NCI-H2081 (cell line): ENCODE results near the gene RIPOR1.
A peak's percentile ranks its signal among the peaks of the same experiment; 100 is the strongest.
"Not testable (repeated sequence)": the region's sequence is repeated elsewhere in the genome, so short reads cannot be mapped to it uniquely, and the experiment has no call there.

Experiments
- DNase-seq, 2 experiments: peaks; one replicate each; lab custom pipeline; 2025; lab: John Stamatoyannopoulos, UW

RIPOR1 gene

DNA sequence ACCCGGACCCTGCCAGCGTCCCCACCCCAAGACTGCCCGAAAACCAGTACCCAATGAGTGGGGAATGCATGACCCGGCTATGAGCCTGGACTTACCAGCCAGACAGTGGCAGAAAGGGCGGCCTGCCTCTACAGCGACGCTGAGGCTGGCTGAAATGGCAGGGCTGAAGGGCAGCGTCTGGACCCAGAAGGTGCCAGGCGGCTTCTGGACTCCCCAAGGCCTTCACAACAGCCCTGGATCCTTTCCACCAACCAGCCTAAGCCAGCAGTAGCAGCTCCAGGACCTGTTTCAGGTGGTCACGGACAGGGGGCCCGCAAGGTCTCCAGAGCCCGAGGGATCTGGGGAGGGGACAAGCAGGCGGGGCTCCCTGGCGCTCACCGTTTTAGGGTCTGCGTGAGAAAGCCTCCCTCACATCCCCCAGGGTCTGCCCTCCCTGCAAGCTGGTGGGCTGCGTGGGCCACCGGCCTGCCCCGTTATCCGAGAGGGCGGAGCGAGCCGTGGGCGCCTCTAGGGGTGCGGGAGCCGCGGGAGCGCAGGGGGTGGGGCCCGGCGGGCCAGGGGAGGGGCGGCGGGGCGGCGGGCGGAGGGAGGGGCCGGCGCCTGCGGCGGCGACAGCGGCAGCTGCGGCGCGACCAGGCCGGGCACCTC, at the start of gene RIPOR1:
Gene RIPOR1, plus strand, starts transcription at position 608 of the 648 bp plus-strand sequence. CDS start 9,618 bp downstream, outside the sequence.
- peak in 1 of 2 experiments; percentile 40 for DNase-seq

- DNase-seq, result peak; percentile 93 to 95
Measured at GRCh38 chr16:67480833-67481560, 47.6 kb upstream of the RIPOR1 start, which contains the start of gene ATP6V0D1. Gene ATP6V0D1 (minus strand): TSS chr16:67481157. CDS start chr16:67481086, 71 bp downstream.

DNA sequence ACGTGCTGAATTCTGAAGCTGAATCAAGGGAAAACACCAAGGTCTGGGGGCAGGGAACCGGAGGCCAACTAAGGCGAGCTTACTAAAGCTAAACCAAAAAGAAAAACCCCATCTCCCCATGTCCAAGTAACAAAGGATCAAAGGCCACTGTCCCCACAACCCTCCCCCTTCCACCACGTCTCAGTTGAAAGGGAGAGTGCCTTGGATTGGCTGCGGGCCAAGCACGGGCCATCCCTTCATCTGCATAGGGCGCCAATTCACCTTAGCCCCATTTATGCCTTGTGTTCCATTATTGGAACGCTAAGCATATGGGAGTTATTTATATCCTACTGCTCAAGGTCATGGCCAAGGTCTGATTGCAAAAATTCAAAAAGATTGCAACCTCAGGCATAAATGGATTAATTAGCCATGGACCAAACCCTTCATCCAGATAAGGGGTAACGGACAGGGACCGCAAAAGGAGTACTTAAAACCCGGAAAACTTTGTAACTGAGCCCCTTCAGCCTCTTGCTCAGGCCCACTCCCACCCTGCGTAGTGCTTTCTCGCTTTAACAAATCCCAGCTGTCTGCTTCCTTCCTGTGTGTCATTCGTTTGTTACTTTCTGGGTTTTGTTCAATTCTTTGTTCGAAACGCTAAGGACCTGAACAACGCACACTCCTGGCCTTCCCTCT, 46.9 kb upstream of the RIPOR1 start:
- DNase-seq, result peak; percentile 13 to 31

DNA sequence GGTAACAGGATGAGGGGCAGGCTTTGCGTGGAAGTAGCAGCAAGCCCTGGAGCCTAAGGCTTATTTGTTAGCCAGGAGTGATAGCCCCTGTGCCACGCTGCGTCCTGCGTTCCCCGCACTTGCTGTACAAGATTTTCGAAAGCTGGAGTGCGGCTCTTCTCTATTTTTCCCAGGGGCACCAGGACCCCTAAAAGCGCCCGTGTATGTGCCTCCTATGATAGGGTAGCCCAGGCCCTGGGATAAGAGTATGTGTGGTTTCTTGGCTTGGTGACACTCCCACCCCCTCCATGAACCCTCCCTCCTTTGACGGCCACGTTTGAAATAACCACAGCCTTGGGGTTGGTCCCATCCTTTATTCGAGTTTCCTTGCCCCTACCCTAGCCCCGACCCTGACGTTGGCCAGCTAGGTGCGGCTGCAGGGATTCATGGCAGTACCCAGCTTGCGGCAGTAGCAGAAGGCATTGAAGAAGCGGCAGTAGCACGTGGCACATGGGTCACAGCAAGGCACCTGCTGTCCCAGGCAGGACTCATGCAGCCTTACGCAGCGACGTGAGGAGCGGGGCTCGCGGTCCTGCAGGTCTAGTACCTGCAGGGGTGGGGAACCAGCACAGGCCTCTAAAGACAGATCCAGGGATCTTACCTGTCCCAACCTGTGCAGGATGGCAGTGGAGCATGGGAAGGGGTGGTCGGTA, 46.2 kb upstream of the RIPOR1 start:
- no peak for DNase-seq

- no peak for DNase-seq
Measured at GRCh38 chr16:67483150-67483549, 45.5 kb upstream of the RIPOR1 start, which contains the start of gene AGRP. Gene AGRP (minus strand): TSS chr16:67483547. CDS start chr16:67483398, 149 bp downstream.

GRCh38 chr16:67483731-67484525, 44.7 kb upstream of the RIPOR1 start:
- DNase-seq, result no peak

DNA sequence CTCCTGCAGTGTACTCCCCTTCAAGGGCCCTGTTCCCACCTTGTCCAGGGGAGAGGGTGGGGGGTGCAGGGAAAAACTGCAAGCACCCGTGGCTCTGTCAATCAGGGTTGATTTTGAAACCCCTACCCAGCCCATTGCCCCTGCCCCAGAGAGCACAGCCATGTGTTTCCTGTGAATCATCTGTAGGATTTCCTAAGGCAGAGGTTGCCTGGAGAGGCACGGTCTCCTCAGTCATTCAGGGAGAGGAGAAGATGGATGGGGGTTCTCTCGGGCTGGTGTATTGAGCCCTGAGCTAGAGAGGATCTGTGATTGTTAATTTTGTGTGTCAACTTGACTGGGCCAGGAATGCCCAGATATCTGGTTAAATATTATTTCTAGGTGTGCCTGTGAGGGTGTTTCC, 41.8 kb upstream of the RIPOR1 start:
- no peak for DNase-seq

DNA sequence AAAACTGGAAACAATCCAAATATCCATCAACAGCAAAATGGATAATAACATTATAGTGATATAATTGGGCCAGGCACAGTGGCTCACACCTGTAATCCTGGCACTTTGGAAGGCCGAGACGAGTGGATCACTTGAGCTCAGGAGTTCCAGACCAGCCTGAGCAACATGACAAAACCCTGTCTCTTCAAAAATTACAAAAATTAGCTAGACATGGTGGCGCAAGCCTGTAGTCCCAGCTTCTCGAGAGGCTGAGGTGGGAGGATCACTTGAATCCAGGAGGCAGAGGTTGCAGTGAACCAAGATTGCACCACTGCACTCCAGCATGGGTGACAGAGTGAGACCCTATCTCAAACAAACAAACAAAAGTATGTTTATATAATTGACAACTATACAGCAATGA, 41.1 kb upstream of the RIPOR1 start:
- not testable (repeated sequence) for DNase-seq

DNA sequence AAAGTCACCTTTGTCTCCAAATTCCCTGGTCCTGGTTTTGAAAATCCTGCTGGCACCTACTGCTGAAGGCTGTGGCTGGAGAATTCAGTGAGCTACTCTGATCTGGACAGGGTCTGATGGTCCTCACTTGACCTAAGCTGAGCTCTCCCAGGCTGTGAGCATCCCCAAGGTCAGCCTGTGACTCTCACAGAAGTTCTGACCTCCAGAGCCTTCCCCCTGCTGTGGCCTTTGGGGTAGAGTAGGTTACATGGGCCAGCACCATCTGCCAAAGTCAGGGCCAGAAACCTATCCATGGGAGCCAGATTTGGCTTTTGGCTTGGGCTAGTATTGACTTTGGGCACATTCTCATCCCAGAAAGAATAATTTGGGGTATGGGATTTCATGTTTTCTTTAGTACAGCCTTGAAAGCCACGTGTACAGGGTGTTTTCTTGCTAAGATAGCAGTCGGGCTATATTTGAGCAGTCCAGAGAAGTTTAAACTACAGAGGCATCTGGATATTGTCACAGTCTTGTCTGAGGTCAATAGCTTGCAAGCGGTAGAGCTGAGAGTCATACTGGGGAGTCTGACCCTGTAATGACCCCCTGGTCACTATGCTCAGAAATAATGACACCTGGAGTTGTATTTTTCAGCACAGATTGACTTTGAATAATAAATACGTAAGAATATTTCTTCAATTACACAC, 39.1 kb upstream of the RIPOR1 start:
- DNase-seq, result no peak

DNA sequence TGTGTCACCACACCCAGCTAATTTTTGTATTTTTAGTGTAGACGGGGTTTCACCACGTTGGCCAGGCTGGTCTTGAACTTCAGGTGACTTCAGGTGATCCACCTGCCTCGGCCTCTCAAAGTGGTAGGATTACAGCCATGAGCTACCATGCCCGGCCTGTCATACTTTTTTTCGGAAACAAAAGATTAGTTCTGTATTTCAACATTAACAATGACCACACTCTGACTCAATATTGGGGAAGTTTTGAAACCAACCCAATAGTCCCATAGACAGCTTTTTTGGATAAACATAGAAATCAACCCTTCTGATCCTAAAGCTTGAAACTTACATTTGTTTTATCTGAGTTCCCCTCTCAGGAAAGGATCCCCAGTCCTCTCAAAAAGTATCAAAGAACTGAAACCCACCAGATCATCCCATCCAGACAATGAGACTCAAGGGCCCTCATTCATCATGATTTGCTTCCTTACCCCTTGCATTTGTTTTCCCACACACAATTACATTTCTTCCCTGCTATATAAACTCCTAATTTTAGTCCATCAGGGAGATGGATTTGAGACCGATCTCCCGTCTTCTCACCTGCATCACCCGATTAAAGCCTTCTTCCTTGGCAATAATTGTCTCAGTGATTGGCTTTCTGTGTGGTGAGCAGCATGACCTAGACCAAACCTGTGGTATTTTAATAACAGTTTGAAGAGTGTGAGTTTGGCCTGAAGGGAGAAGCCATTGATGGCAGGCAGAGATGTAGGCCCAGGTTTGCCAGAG, 38.1 kb upstream of the RIPOR1 start:
- DNase-seq, result no peak

- no peak for DNase-seq
Measured at GRCh38 chr16:67499106-67499505, 29.5 kb upstream of the RIPOR1 start.

GRCh38 chr16:67504031-67505021, 24.3 kb upstream of the RIPOR1 start:
- DNase-seq, result no peak

GRCh38 chr16:67506468-67506867, 22.2 kb upstream of the RIPOR1 start:
- DNase-seq, result no peak

- DNase-seq, result no peak
Measured at GRCh38 chr16:67509016-67509415, 19.6 kb upstream of the RIPOR1 start.

DNA sequence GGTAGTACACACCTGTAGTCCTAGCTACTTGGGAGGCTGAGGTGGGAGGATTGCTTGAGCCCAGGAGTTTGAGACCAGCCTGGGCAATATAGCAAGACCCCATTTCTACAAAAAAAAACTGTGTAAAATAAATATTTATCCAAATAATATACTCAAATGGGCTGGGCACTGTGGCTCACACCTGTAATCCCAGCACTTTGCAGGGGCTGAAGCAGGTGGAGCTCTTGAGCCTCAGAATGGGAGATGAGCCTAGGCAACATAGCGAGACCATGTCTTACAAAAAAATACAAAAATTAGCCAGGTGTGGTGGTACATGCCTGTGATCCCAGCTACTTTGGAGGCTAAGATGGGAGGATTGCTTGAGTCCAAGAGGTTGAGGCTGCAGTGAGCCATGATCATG, 14.7 kb upstream of the RIPOR1 start:
- DNase-seq, result not testable (repeated sequence)

- DNase-seq, result peak; percentile 59 to 71
Measured at GRCh38 chr16:67514382-67514828, 14.2 kb upstream of the RIPOR1 start.

GRCh38 chr16:67516296-67517154, 12.1 kb upstream of the RIPOR1 start:
- no peak for DNase-seq

DNA sequence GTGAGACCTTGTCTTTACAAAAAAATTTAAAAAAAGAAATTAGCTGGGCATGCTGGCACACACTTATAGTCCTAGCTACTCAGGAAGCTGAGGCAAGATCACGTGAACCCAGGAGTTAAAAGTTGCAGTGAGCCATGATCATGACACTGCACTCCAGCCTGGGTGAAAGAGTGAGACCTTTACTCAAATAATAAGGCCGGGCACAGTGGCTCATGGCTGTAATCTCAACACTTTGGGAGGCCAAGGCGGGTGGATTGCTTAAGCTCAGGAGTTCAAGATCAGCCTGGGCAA, 11.5 kb upstream of the RIPOR1 start:
- DNase-seq, result no peak
